Measurements from ENCODE around the gene AK8. TPM values are rescaled to one million over a fixed set of nuclear protein-coding genes. Genes with fewer than 3 reads are reported as not detected.

AK8 gene
- polyA plus RNA-seq, 3 donors: 0.08 TPM; not detected in 2

DNA sequence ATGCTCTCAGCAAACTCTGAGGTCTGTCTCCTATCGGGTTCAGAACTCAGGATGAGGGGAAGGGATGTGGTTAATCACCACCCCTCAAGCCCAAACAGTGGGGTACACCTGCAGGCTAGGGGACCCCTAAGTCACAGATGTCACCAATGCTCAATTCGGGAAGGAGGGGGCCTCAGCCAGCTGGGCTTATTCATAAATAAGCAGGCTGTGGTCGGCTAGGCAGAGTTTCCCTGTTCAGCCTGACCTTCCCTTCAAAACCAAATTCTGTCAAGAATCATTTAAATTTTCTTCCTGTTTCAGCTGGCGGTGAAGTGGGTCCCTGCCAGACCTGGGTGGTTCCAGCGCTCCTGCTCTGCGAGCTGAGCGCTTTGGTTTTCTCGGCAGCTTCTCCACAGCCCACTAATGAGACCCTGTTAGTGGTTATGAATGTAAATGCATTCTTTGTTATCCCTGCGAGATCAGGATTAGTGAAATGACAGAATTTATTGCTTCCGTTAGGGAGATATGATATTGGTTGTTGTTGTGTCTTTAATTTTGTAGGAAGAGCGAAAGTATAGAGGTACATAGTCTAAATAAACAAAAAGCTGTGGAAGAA lies 68.3 kb downstream of the AK8 start:
- H3K36me3 Mint-ChIP-seq: no peaks in the 10 kb centered on the region
- no peak overlapping the region for H3K27ac Mint-ChIP-seq
- peak overlapping the region in 1 of 2 donors; percentile 65 for H3K4me3 Mint-ChIP-seq
- peaks cover 0 to 3% (median 0%) of the 10 kb centered on the region in 7 donors for H3K9me3 Mint-ChIP-seq
- Histone ChIP-seq H3K79me2 (ENCODE audit: insufficient read depth, low read length) (no peaks in the 10 kb centered on the region), H3K4me2 (replicated peaks; ENCODE audit: extremely low read depth, low read length, poor library complexity, severe bottlenecking) (no peak overlapping the region), H2AFZ (ENCODE audit: insufficient read depth, low read depth, low read length, poor library complexity, severe bottlenecking) (no peak overlapping the region), H4K20me1 (ENCODE audit: insufficient read depth, low read length) (no peaks in the 10 kb centered on the region), H3K27ac (ENCODE audit: low read depth in 1 of 2, low read length in 2 of 2) (no peak overlapping the region), H3K9ac (ENCODE audit: insufficient read depth, low read length, poor library complexity, severe bottlenecking) (no peak overlapping the region), H3K4me3 (replicated peaks in 1 of 3; ENCODE audit: low read depth in 2 of 3, low read length in 3 of 3) (no peak overlapping the region), H3K9me3 (replicated peaks in 1 of 2; ENCODE audit: control insufficient read depth in 1 of 2, insufficient read depth in 1 of 2, low read length in 2 of 2) (no peaks in the 10 kb centered on the region), H3K36me3 (replicated peaks in 1 of 2; ENCODE audit: control insufficient read depth in 1 of 2, insufficient read depth in 2 of 2, low read length in 2 of 2) (no peaks in the 10 kb centered on the region), H3K4me1 (ENCODE audit: control insufficient read depth in 1 of 2, insufficient read depth in 2 of 2, low read length in 2 of 2) (no peaks in the 10 kb centered on the region), H3K27me3 (ENCODE audit: control insufficient read depth in 2 of 2, insufficient read depth in 2 of 2, low read length in 2 of 2) (peaks cover 0 to 22% of the 10 kb centered on the region in 2 donors)
- WGBS (ENCODE audit: insufficient coverage): 4% methylated on average over 4 of the region's 11 CpGs
- no peak for DNase-seq
- intact Hi-C loops (cut with micrococcal nuclease): no loop called here
- peaks cover 3% of the 10 kb centered on the region for H3K4me1 Mint-ChIP-seq
- TF ChIP-seq, protein P1, sequence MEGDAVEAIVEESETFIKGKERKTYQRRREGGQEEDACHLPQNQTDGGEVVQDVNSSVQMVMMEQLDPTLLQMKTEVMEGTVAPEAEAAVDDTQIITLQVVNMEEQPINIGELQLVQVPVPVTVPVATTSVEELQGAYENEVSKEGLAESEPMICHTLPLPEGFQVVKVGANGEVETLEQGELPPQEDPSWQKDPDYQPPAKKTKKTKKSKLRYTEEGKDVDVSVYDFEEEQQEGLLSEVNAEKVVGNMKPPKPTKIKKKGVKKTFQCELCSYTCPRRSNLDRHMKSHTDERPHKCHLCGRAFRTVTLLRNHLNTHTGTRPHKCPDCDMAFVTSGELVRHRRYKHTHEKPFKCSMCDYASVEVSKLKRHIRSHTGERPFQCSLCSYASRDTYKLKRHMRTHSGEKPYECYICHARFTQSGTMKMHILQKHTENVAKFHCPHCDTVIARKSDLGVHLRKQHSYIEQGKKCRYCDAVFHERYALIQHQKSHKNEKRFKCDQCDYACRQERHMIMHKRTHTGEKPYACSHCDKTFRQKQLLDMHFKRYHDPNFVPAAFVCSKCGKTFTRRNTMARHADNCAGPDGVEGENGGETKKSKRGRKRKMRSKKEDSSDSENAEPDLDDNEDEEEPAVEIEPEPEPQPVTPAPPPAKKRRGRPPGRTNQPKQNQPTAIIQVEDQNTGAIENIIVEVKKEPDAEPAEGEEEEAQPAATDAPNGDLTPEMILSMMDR (IDR thresholded peaks at IDR 0.05): no peak
- H3K27me3 Mint-ChIP-seq (ENCODE audit: low read depth in 3 of 3): peaks cover 22 to 37% (median 25%) of the 10 kb centered on the region in 3 donors

DNA sequence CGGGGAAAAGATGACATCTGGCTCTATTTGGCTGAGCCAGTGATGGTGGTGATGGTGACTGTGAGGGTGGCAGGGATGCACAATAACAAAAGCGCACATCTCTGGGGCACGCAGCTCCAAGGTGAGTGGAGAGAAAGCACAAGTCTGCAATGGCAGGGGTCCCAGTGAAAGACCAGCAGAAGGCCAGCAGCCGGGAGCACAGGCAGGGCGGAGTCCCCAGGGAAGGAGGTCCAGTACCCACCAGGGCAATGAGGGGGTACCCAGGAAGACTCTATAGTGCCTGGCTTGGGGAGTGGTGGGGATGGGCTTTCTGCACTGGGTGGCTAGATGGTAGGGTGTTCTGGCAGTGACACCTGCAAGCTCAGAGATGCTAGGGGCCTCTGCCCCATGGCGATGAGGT lies 69.4 kb downstream of the AK8 start:
- no peaks in the 10 kb centered on the region for H3K9me3 ChIP-seq (replicated peaks in 1 of 2; ENCODE audit: control insufficient read depth in 1 of 2, insufficient read depth in 1 of 2, low read length in 2 of 2)
- intact Hi-C loops (cut with micrococcal nuclease): no loop called here
- Mint-ChIP-seq H3K27ac (no peak overlapping the region), H3K27me3 (ENCODE audit: low read depth in 3 of 3) (peaks cover 25 to 38% (median 31%) of the 10 kb centered on the region in 3 donors), H3K4me3 (no peak overlapping the region), H3K9me3 (peaks cover 0 to 3% (median 0%) of the 10 kb centered on the region in 7 donors), H3K4me1 (peaks cover 7% of the 10 kb centered on the region), H3K36me3 (no peaks in the 10 kb centered on the region)
- WGBS (ENCODE audit: insufficient coverage): 86% methylated on average over 5 of the region's 6 CpGs
- no peaks in the 10 kb centered on the region for H3K79me2 ChIP-seq (ENCODE audit: insufficient read depth, low read length)
- no peak for DNase-seq
- TF ChIP-seq, protein P1 (IDR thresholded peaks at IDR 0.05): no peak
- H3K27ac ChIP-seq (ENCODE audit: low read depth in 1 of 2, low read length in 2 of 2): no peak overlapping the region
- H3K4me1 ChIP-seq (ENCODE audit: control insufficient read depth in 1 of 2, insufficient read depth in 2 of 2, low read length in 2 of 2): no peaks in the 10 kb centered on the region
- no peak overlapping the region for H3K4me3 ChIP-seq (replicated peaks in 1 of 3; ENCODE audit: low read depth in 2 of 3, low read length in 3 of 3)
- peaks cover 0 to 22% of the 10 kb centered on the region in 2 donors for H3K27me3 ChIP-seq (ENCODE audit: control insufficient read depth in 2 of 2, insufficient read depth in 2 of 2, low read length in 2 of 2)
- no peaks in the 10 kb centered on the region for H4K20me1 ChIP-seq (ENCODE audit: insufficient read depth, low read length)
- no peak overlapping the region for H3K9ac ChIP-seq (ENCODE audit: insufficient read depth, low read length, poor library complexity, severe bottlenecking)
- H3K4me2 ChIP-seq (replicated peaks; ENCODE audit: extremely low read depth, low read length, poor library complexity, severe bottlenecking): no peak overlapping the region
- H3K36me3 ChIP-seq (replicated peaks in 1 of 2; ENCODE audit: control insufficient read depth in 1 of 2, insufficient read depth in 2 of 2, low read length in 2 of 2): no peaks in the 10 kb centered on the region
- no peak overlapping the region for H2AFZ ChIP-seq (ENCODE audit: insufficient read depth, low read depth, low read length, poor library complexity, severe bottlenecking)
